ENCODE data around the gene ATP13A2.
"Not testable (repeated sequence)": the region's sequence is repeated elsewhere in the genome, so short reads cannot be mapped to it uniquely, and the experiment has no call there.

ATP13A2 gene

DNA sequence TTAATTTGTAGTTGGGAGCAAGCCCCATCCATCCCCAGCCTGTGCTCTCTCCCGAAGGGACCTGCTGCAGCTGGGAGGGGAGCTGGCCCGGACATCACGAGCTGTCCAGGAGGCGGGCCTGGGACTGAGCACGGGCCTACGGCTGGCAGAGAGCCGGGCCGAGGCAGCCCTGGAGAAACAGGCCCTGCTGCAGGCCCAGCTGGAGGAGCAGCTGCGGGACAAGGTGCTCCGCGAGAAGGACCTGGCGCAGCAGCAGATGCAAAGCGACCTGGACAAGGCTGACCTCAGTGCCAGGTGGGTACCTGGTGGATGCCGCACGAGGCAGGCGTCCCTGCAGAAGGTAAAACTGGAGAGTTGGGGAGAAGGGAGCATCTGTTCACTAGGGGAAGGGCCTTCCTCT, 75.1 kb downstream of the ATP13A2 start:
- H3K27ac ChIP-seq (ENCODE audit: low read depth, low read length); H3K4me1 ChIP-seq (ENCODE audit: control insufficient read depth, insufficient read depth, low read length); H3K4me3 ChIP-seq (ENCODE audit: low read length); H3K9ac ChIP-seq (ENCODE audit: low read length); H3K27me3 ChIP-seq (ENCODE audit: control insufficient read depth, insufficient read depth, low read length): not testable (repeated sequence)
- peaks cover 11% of the 10 kb centered on the region for H3K36me3 ChIP-seq (ENCODE audit: control insufficient read depth, insufficient read depth, low read length)

All from rectal smooth muscle tissue (tissue), 1 donor.